HCT116 (cell line): ENCODE data around the gene CYB5R3.

Experiments
- JUND ChIP-seq: IDR thresholded peaks from 2 replicates; pipeline ENCODE4 v1.6.1; 2012
- POLR2AphosphoS5 ChIP-seq: IDR thresholded peaks from 2 replicates; pipeline ENCODE4 v1.6.1; 2011; ENCODE audit warnings: mild to moderate bottlenecking, low read depth, low read length, moderate library complexity
- RAD21 ChIP-seq: IDR thresholded peaks from 2 replicates; pipeline ENCODE4 v1.6.1; 2012; ENCODE audit warnings: low read depth, mild to moderate bottlenecking
- TCF7L2 ChIP-seq: IDR thresholded peaks from 2 replicates; pipeline ENCODE4 v1.7.0; 2011; ENCODE audit warnings: borderline replicate concordance, inconsistent platforms; ENCODE audit not compliant: insufficient read depth, insufficient read length; ENCODE audit errors: extremely low read depth
- ZNF274 ChIP-seq: fragments of 200-500 bp; sonication (Bioruptor generic); IDR thresholded peaks from 2 replicates; pipeline ENCODE4 v1.6.1; 2014; ENCODE audit warnings: mild to moderate bottlenecking, low read depth, low read length, inconsistent platforms
- TF ChIP-seq, protein P1 (sequence below), 3 experiments: fragments of 200-600 bp in 1 of 3; sonication (generic) in 1 of 3; IDR thresholded peaks in 2 of 3; conservative IDR thresholded peaks in 1 of 3; 2 replicates each; pipeline ENCODE4 v1.5.1; 2012 to 2017; ENCODE audit warnings: low read depth in 2 of 3, low read length in 2 of 3, antibody characterized with exemption in 1 of 3, borderline replicate concordance in 1 of 3, control low read depth in 1 of 3, mild to moderate bottlenecking in 1 of 3, mixed read lengths in 1 of 3, mixed run types in 1 of 3, moderate library complexity in 1 of 3; ENCODE audit not compliant: insufficient read depth in 1 of 3

- TF ChIP-seq TCF7L2, result no peak
- TF ChIP-seq JUND, result no peak
- TF ChIP-seq ZNF274, result no peak
- TF ChIP-seq, protein P1, sequence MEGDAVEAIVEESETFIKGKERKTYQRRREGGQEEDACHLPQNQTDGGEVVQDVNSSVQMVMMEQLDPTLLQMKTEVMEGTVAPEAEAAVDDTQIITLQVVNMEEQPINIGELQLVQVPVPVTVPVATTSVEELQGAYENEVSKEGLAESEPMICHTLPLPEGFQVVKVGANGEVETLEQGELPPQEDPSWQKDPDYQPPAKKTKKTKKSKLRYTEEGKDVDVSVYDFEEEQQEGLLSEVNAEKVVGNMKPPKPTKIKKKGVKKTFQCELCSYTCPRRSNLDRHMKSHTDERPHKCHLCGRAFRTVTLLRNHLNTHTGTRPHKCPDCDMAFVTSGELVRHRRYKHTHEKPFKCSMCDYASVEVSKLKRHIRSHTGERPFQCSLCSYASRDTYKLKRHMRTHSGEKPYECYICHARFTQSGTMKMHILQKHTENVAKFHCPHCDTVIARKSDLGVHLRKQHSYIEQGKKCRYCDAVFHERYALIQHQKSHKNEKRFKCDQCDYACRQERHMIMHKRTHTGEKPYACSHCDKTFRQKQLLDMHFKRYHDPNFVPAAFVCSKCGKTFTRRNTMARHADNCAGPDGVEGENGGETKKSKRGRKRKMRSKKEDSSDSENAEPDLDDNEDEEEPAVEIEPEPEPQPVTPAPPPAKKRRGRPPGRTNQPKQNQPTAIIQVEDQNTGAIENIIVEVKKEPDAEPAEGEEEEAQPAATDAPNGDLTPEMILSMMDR (IDR thresholded peaks at IDR 0.05 in 2 of 3, conservative IDR thresholded peaks at IDR 0.05 in 1 of 3; ENCODE audit: borderline replicate concordance in 1 of 3, insufficient read depth in 1 of 3, low read depth in 2 of 3, low read length in 2 of 3), result no peak
- TF ChIP-seq POLR2AphosphoS5, result no peak
- no peak for TF ChIP-seq RAD21
These were observed 36.9 kb upstream of the CYB5R3 start for GRCh38 chr22:42685941-42686653.
